Endometrial microvascular endothelial cells (primary cell): ENCODE measurements around the gene PCBD1. TPM values are rescaled to one million over a fixed set of nuclear protein-coding genes. Genes with fewer than 3 reads are reported as not detected.

Source experiments
- in situ Hi-C: cut with HindIII; loops from 2 replicates; pipeline ENCODE4 v1.10.0; 2017; ENCODE audit warnings: low sequenced_read_pairs, low pct_unique_long_range_greater_than_20kb; ENCODE audit errors: inconsistent ontology term
- total RNA-seq: library from RNA; depleted of rRNA; stranded (reverse); fragments of >200 nt; gene quantifications from one replicate; pipeline ENCODE4 v1.2.3, GENCODE V29; 2015; ENCODE audit errors: inconsistent ontology term

The PCBD1 gene
- total RNA-seq, 1 donor from 2014 or later, result 134 TPM

DNA sequence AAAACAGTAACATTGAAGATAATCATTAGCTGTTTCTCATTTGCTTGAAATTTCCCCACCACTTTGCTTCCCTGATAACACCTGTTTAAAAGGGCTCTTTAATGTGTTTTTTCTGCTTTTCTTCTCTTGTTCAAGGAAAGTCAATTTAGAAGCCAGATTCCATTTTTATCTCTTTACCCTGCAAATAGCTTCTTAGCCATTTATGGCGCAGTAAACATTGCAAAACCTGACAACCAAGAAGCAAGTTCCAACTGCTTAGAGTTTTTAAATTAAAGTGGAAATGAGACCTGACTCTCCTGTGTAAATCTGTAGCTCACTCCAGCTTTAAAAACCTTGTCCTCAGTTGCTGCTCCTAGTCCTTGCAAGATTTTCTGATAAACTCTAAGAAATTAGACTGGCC lies 42.5 kb downstream of the PCBD1 start:
- in situ Hi-C loops, result no loop called here

DNA sequence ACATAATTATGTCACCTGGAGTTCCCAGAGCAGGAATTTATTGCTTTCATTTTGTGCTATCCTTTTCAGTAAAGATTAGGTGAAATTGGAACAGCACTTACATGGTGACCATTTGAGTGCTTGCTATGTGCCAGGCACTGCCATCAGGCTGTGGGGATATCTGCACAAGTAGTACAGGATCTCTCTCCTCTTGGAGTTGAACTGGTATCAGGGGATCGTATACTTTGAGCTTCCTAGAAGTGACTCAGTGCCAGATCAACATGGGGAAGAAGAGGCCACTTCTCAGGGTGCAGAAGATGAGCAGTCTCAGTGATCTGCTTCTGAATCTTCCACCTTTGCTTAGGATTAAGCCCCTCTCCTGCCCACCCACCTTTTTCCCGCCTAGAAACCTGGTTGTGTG lies 43.1 kb downstream of the PCBD1 start:
- in situ Hi-C loops, result no loop called here

DNA sequence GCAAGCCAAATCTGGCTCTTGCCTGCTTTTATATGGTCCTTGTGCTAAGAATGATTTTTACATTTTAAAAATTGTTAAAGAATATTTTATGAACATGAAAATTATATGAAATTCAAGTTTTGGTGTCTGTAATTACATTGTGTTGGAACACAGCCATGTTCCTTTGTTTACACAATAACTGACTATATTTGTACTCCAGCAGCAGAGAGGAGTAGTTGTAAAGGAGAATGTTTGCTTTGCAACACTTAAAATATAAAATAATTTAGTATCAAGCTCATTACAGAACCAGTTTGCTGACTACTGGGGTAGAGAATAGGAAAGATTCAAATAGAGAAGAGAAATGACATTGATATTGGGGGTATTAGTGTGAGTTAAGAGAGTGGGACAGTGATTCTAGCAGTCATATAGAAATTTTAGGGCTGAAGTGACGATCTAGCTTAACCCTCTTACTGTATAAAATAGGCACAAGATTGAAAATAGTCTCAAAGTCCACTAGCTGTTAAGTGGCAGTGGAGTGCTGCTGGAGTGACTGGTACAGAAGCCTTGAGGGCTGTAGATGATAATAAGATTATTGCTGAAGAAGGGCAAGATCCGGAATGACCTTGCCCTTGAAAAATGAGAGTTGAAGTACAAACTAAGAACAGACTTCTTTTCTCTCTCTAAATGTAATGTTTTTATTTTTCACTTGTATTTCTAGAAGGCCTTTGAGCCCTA lies 44.4 kb downstream of the PCBD1 start:
- in situ Hi-C loops, result no loop called here

DNA sequence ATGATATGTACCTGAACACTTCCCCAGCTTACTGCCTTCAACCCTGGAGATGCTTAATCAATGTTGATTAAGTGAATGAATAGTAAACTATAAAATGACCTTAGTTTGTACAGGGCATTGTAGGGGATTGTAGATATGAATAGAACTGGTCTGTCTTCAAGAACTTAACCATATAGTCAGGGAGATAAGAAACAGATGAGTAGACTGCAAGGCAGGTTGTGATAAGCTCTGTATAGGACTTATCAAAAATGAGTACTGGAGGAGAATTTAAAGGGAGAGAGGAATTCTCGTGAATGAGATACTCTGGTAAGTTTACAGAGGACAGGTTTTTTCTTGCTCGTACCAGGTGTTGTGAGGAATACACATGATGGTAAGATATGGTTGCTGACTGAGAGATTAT lies 45.0 kb downstream of the PCBD1 start:
- in situ Hi-C loops, result no loop called here

DNA sequence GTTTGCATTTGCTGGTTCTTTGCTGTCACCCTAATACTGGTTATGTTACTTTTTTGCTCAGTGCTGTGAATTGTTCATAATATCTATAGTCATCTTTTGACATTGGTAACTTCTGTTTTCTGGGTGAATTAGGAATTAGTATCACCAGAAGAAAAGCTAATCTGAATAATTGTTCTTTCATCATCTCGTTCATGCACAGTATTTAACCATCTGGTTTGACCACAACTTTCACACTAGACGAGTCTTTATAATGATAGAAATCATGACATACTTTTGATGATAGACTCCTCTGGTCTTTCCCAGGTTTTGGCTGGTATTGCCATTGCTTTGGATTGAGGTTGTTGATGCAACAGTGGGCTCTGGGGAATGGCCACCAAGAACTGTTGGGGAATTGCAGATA lies 47.5 kb downstream of the PCBD1 start:
- in situ Hi-C loops, result no loop called here

DNA sequence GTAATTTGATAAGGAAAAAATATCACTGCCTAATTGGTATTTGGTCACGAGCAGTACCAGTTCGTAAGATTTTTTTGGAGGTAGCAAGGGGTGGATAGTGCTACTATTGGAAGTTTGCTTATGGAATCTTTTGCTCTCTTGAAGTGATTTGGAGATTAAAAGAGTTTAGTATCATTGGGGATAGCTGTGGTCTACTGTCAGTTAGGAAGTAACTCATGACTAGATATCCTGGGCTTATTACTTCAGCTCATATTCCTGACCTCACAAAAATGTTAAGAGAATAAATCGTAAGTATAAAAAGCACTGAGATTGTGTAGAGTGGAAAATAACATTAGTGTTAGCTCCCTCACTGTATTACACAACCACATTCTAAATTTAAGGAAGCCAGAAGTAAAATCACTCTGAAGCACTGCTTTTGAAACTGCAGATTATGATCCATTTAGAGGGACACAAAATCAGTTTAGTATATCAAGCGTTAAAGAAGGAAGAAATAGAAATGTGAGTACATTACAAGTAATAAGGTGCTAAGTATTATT lies 50.0 kb downstream of the PCBD1 start:
- in situ Hi-C loops, result no loop called here

DNA sequence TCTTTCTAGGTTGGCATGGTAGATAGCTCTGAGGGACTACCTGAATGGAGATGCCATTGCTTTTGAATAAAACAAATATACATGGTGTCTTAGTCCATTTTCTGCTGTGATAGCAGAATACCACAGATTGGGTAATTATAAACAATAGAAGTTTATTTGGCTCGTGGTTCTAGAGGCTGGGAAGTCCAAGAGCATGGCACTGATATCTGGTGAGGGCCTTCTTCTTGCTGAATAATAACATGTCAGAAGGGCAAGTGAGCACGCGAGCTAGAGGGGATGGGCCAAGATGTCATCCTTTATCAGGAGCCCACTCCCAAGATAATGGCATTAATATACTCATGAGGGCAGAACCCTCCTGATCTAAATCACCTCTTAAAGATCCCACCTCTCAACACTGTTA lies 50.7 kb downstream of the PCBD1 start:
- in situ Hi-C loops, result no loop called here

DNA sequence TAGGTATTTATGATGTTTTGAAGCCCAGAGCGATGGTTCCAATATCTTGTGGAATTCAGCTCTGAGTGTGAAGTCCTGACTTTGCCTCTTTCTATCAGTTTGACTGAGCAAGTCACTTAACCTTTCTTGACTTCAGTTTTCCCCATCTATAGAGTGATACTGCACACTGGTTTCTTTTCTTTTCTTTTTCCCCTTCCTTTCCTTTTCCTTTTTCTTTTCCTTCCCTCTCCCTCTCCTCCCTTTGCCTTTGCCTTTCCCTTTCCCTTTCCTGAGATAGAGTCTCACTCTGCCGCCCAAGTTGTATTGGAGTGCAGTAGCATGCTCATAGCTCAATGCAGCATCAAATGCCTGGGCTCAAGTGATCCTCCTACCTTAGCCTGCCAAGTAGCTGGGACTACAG lies 52.0 kb downstream of the PCBD1 start:
- in situ Hi-C loops, result no loop called here

DNA sequence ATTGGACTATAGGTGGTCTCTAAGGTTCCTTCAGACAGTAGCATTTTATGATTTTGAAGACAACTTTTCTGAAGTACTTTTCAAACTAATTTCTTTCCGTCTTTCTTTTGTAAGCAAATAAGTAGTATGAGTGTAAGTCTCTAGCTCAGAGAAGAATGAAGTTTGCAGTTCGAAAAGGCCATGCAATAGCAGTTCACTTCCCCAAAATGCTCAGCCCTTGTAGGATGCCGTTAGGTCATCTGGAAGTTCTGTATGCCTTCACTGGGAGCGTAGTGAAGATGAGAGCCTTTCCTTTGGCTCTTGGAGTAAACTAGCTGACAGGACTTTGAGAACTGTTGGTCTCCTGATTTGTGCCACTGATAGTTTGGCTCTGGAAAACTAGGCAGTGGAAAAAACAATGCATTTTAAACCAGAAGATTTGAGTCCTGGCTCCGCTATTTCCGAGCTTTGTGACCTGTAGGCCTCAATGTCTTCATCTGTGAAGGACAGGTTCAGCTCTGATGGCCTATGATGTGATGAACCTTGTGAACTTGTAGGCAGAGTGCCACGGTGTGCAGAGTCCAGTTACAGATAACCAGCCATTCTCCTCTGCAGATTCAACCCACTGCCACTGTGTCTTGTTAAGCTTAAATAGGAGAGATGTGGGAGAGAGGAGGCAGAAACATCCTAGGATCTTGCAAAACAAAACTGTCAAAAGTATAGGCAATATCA lies 53.8 kb downstream of the PCBD1 start:
- in situ Hi-C loops, result no loop called here

DNA sequence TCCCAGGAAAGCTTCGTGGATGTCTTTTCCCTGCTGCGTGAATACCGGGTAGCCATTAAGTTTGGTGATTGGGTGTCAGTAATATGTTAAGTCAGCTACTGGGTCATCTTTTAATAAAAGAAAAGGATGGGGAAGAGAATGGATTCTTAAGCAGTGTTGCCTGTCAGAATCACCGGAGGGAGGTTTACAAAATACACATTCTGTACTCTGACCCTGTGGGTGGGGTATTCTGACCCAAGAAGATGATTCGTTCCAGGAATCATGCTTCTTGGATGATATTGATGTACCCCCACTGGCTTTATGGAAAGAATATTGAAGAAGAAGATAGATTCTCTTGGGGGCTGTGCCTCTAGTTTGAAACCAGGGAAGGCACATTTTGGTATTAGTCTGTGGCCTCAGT lies 54.3 kb downstream of the PCBD1 start:
- in situ Hi-C loops, result no loop called here

DNA sequence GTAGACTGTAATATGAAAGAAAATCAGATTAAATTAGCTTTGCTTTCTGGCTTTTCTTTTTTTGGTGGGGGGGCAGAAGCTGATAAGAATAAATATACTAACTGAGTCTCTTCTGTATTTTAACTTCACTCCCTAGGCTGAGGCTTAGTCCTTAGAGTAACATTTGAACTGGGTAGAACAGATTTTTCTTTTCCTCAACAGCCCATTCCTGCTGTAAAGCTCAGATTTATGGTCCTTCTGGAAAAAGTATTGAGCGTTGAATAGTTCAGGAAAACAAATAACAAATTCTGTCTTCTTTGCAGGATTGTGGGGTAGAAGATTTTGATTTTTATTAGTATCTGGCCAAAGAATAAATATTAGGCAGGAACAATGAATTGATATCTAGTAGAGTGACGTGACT lies 54.8 kb downstream of the PCBD1 start:
- in situ Hi-C loops, result no loop called here

Other genes with a start within 250 kb of the PCBD1 start
- not detected for gene ADAMTS14, start 216.1 kb downstream of the PCBD1 start, total RNA-seq
- not detected for gene TBATA, start 103.2 kb downstream of the PCBD1 start, total RNA-seq
- gene SGPL1, start 72.6 kb downstream of the PCBD1 start, total RNA-seq, result 16.9 TPM